Measurements from ENCODE around the gene UVRAG. TPM values are rescaled to one million over a fixed set of nuclear protein-coding genes. Genes with fewer than 3 reads are reported as not detected.

UVRAG gene
- total RNA-seq, 1 donor from 2014 or later, result 27.6 TPM

DNA sequence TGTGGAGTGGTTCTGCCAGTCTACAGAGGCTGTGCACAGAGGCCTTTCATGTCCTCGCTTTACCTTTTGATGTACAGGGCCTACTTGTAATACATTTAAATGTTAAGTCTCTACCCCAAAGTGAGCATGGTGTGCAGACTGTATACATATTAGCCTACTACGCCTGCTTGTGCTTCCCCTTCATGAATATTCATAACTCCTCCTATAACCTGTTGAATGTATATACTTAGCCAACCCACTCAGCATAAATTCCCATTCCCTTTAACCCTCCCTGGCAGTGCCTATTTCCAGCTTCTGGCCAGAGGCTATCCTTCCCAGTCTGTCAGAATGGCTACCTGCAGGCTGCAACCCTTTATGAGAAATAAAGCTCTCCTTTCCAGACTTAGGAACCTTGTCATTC, 275.2 kb downstream of the UVRAG start:
- Mint-ChIP-seq H3K4me1 (peaks cover 31% of the 10 kb centered on the region), H3K27ac (no peak overlapping the region), H3K36me3 (peaks cover 46% of the 10 kb centered on the region), H3K27me3 (ENCODE audit: low read depth) (no peaks in the 10 kb centered on the region), H3K4me3 (no peak overlapping the region), H3K9me3 (peaks cover 31% of the 10 kb centered on the region)
- DNase-seq (ENCODE audit: low spot score in 2 of 2, unreplicated experiment in 2 of 2), result no peak
- TF ChIP-seq CTCF (IDR thresholded peaks at IDR 0.05; ENCODE audit: unreplicated experiment), result no peak

DNA sequence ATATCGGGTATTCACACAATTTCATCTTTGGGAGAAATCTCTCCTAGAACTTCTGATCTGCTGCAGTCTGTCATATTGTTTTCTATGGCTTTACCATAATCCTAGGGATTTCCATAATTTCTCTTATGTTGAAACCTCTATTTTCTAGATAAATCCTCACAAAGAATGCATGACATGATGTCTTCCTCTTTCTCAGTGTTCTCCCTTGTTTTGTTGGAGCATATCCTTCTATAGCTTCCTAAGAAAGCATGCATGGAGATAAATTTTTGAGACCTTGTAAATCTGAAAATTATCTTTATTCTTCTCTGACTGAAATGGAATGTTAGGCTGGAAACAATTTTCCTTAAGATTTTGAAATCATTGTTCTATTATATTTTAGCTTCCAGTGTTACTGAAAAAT, 275.8 kb downstream of the UVRAG start:
- DNase-seq (ENCODE audit: low spot score in 2 of 2, unreplicated experiment in 2 of 2), result no peak
- H3K27ac Mint-ChIP-seq, result no peak overlapping the region
- no peak for TF ChIP-seq CTCF (IDR thresholded peaks at IDR 0.05; ENCODE audit: unreplicated experiment)
- peaks cover 31% of the 10 kb centered on the region for H3K9me3 Mint-ChIP-seq
- H3K4me3 Mint-ChIP-seq, result no peak overlapping the region
- H3K27me3 Mint-ChIP-seq (ENCODE audit: low read depth), result no peaks in the 10 kb centered on the region
- peaks cover 25% of the 10 kb centered on the region for H3K4me1 Mint-ChIP-seq
- peaks cover 46% of the 10 kb centered on the region for H3K36me3 Mint-ChIP-seq

DNA sequence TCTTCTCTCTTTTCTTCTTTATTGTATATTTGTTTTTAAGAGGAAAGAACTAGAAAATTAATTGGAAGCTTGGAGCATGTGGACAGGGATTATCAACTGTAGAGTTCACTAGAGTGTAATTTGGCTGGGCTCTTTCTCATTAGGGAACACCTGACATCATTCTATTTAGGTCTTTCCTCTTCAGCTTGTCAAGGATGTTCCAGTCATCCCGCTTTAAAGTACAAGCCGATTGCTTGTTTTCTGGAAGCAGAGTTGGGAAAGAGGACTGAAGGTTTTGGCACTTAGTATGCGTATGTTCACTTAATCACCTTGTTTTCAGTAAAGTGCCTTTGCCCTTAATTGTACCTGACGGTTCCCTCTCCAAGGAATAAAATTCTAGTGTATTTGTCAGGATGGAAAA, 279.7 kb downstream of the UVRAG start:
- no peak for DNase-seq (ENCODE audit: low spot score in 2 of 2, unreplicated experiment in 2 of 2)
- H3K4me1 Mint-ChIP-seq, result no peaks in the 10 kb centered on the region
- H3K4me3 Mint-ChIP-seq, result no peak overlapping the region
- no peak overlapping the region for H3K27ac Mint-ChIP-seq
- H3K36me3 Mint-ChIP-seq, result peaks cover 38% of the 10 kb centered on the region
- no peak for TF ChIP-seq CTCF (IDR thresholded peaks at IDR 0.05; ENCODE audit: unreplicated experiment)
- H3K9me3 Mint-ChIP-seq, result peaks cover 25% of the 10 kb centered on the region
- H3K27me3 Mint-ChIP-seq (ENCODE audit: low read depth), result no peaks in the 10 kb centered on the region

DNA sequence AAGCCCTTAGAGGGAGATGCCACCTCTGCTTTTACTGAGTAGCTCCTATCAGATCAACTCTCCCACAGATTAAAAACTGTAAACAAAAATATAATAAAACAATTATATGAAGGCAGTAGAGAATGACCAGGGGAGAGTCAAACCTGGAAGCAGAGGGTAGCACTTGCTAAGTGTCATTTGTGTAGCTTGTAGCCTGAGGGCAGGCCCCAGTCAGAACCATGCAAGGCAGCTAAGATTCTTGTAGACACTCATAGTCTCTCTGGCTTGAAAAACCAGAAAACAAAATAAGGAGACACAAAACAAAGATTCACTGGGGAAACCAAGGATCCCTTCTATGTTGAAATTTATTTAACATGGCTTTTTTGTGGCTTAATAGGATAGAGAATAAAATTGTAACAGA, 280.9 kb downstream of the UVRAG start:
- H3K27me3 Mint-ChIP-seq (ENCODE audit: low read depth), result no peaks in the 10 kb centered on the region
- no peak for TF ChIP-seq CTCF (IDR thresholded peaks at IDR 0.05; ENCODE audit: unreplicated experiment)
- no peak overlapping the region for H3K27ac Mint-ChIP-seq
- no peak for DNase-seq (ENCODE audit: low spot score in 2 of 2, unreplicated experiment in 2 of 2)
- H3K4me1 Mint-ChIP-seq, result no peaks in the 10 kb centered on the region
- H3K36me3 Mint-ChIP-seq, result peaks cover 26% of the 10 kb centered on the region
- H3K9me3 Mint-ChIP-seq, result peaks cover 17% of the 10 kb centered on the region
- H3K4me3 Mint-ChIP-seq, result no peak overlapping the region

DNA sequence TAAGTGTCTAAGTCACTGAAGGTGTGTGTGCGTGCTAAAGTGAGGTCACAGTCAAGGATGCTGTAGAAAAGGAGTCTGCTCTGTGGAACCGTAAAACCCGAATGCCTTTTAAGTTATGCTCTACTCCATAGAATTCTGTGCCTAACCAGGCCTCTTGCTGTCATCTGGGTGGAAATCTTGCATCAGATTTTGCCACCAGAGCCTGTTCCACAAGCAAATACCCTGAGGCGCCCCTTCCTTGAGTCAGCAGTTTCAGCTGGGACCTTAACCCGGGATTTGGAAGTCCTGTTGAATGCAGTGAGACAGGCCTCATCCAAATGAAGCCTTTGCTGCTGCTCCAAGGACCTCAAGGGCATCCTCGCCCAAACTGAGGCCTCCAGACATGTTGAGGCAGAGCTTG, 281.5 kb downstream of the UVRAG start:
- no peak for DNase-seq (ENCODE audit: low spot score in 2 of 2, unreplicated experiment in 2 of 2)
- Mint-ChIP-seq H3K36me3 (peaks cover 22% of the 10 kb centered on the region), H3K27ac (no peak overlapping the region), H3K4me1 (no peaks in the 10 kb centered on the region), H3K9me3 (peaks cover 14% of the 10 kb centered on the region), H3K27me3 (ENCODE audit: low read depth) (no peaks in the 10 kb centered on the region), H3K4me3 (no peak overlapping the region)
- TF ChIP-seq CTCF (IDR thresholded peaks at IDR 0.05; ENCODE audit: unreplicated experiment), result no peak

DNA sequence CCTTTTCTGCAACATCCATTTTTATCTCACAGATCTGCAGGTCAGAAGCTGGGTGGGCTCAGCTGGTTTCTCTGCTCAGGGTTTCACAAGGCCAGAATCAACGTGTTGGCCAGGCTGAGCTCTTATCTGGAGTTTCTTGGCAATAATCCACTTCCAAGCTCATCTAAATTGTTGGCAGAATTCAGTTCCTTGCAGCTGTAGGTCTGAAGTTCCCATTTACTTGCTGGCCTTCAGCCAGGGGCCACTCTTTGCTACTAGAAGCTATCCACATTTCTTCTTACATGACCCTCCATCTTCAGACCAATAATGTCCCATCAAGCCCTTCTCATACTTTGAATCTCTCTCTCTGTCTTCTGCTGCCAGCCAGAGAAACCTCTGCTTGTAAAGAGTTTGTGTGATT, 287.8 kb downstream of the UVRAG start:
- Mint-ChIP-seq H3K27me3 (ENCODE audit: low read depth) (no peaks in the 10 kb centered on the region), H3K27ac (peak overlapping the region; percentile 63), H3K4me3 (no peak overlapping the region), H3K36me3 (peaks cover 4% of the 10 kb centered on the region), H3K9me3 (peaks cover 8% of the 10 kb centered on the region), H3K4me1 (peaks cover 19% of the 10 kb centered on the region)
- no peak for DNase-seq (ENCODE audit: low spot score in 2 of 2, unreplicated experiment in 2 of 2)
- TF ChIP-seq CTCF (IDR thresholded peaks at IDR 0.05; ENCODE audit: unreplicated experiment), result no peak

Data from mesothelial cell of epicardium (in vitro differentiated cells).